CD14-positive monocyte (primary cell): ENCODE data around the gene PLG. TPM values are rescaled to one million over a fixed set of nuclear protein-coding genes. Genes with fewer than 3 reads are reported as not detected.
"Not testable (repeated sequence)": the region's sequence is repeated elsewhere in the genome, so short reads cannot be mapped to it uniquely, and the experiment has no call there.

Experiments used
- DNase-seq, 3 donors: peaks; one replicate each; pipeline ENCODE4 v3.0.0-alpha.2; 2011 to 2022
- H2AFZ ChIP-seq: 2 replicates; pipeline ENCODE4 v1.6.0; 2012; ENCODE audit warnings: mild to moderate bottlenecking, low read depth, low read length, inconsistent platforms; ENCODE audit not compliant: insufficient read depth, poor library complexity, severe bottlenecking
- H3K27ac ChIP-seq, 2 donors: 1 replicate in 1 of 2; 2 replicates in 1 of 2; pipeline ENCODE4 v1.5.1; 2012 to 2013; ENCODE audit warnings: low read length in 2 of 2, control low read depth in 1 of 2, inconsistent platforms in 1 of 2, low read depth in 1 of 2, mild to moderate bottlenecking in 1 of 2
- H3K27me3 ChIP-seq, 2 donors: one replicate each; pipeline versions ENCODE4 v1.6.0 to v1.6.1; 2011 to 2013; ENCODE audit warnings: low read length in 2 of 2; ENCODE audit not compliant: control insufficient read depth in 2 of 2, insufficient read depth in 2 of 2
- H3K36me3 ChIP-seq, 2 donors: replicated peaks in 1 of 2; 1 replicate in 1 of 2; 2 replicates in 1 of 2; pipeline versions ENCODE4 v1.5.1 to v1.6.1; 2012 to 2013; ENCODE audit warnings: low read length in 2 of 2, control low read depth in 1 of 2, inconsistent platforms in 1 of 2, mild to moderate bottlenecking in 1 of 2; ENCODE audit not compliant: insufficient read depth in 2 of 2, control insufficient read depth in 1 of 2
- H3K4me1 ChIP-seq, 2 donors: 1 replicate in 1 of 2; 2 replicates in 1 of 2; pipeline versions ENCODE4 v1.5.1 to v1.6.1; 2012 to 2013; ENCODE audit warnings: low read length in 2 of 2, control low read depth in 1 of 2, inconsistent platforms in 1 of 2, mild to moderate bottlenecking in 1 of 2, moderate library complexity in 1 of 2; ENCODE audit not compliant: insufficient read depth in 2 of 2, control insufficient read depth in 1 of 2
- H3K4me2 ChIP-seq: replicated peaks from 2 replicates; pipeline ENCODE3; 2012; ENCODE audit warnings: low read length, moderate library complexity, mild to moderate bottlenecking; ENCODE audit not compliant: poor library complexity, severe bottlenecking; ENCODE audit errors: extremely low read depth
- H3K4me3 ChIP-seq, 3 experiments: fragments of 200-600 bp in 1 of 3; sonication (generic) in 1 of 3; replicated peaks in 1 of 3; 1 replicate in 2 of 3; 2 replicates in 1 of 3; pipeline ENCODE4 v1.5.1; 2011 to 2013; ENCODE audit warnings: low read length in 3 of 3, mild to moderate bottlenecking in 3 of 3, control low read depth in 2 of 3, low read depth in 2 of 3, inconsistent platforms in 1 of 3, moderate library complexity in 1 of 3
- H3K79me2 ChIP-seq: 2 replicates; pipeline ENCODE4 v1.6.0; 2012; ENCODE audit warnings: mild to moderate bottlenecking, control low read depth, inconsistent platforms, low read length, moderate library complexity; ENCODE audit not compliant: insufficient read depth
- H3K9ac ChIP-seq: 2 replicates; pipeline ENCODE4 v1.6.0; 2017; ENCODE audit warnings: low read length, mild to moderate bottlenecking; ENCODE audit not compliant: insufficient read depth, poor library complexity, severe bottlenecking
- H3K9me3 ChIP-seq, 2 donors: replicated peaks in 1 of 2; 1 replicate in 1 of 2; 2 replicates in 1 of 2; pipeline versions ENCODE4 v1.5.1 to v1.6.1; 2012 to 2013; ENCODE audit warnings: low read length in 2 of 2, control low read depth in 1 of 2; ENCODE audit not compliant: control insufficient read depth in 1 of 2, insufficient read depth in 1 of 2
- H4K20me1 ChIP-seq: 2 replicates; pipeline ENCODE4 v1.6.0; 2012; ENCODE audit warnings: mild to moderate bottlenecking, low read length, control low read depth, moderate library complexity; ENCODE audit not compliant: insufficient read depth
- H3K27ac Mint-ChIP-seq, 7 donors: one replicate each; pipeline ENCODE4 v1.8.0; 2020; ENCODE audit warnings: mild to moderate bottlenecking in 7 of 7, mixed read lengths in 7 of 7, moderate library complexity in 6 of 7, inconsistent platforms in 2 of 7
- H3K27me3 Mint-ChIP-seq, 3 donors: one replicate each; pipeline ENCODE4 v1.8.0; 2021 to 2022; ENCODE audit warnings: low read depth in 3 of 3, mild to moderate bottlenecking in 3 of 3, mixed read lengths in 3 of 3, moderate library complexity in 3 of 3, inconsistent platforms in 1 of 3
- H3K36me3 Mint-ChIP-seq, 2 donors: one replicate each; pipeline ENCODE4 v1.8.0; 2020; ENCODE audit warnings: mixed read lengths in 2 of 2, inconsistent platforms in 1 of 2, mild to moderate bottlenecking in 1 of 2
- H3K4me1 Mint-ChIP-seq: one replicate; pipeline ENCODE4 v1.8.0; 2020; ENCODE audit warnings: mild to moderate bottlenecking, mixed read lengths
- H3K4me3 Mint-ChIP-seq, 2 donors: one replicate each; pipeline ENCODE4 v1.8.0; 2020; ENCODE audit warnings: mild to moderate bottlenecking in 2 of 2, mixed read lengths in 2 of 2, moderate library complexity in 1 of 2
- H3K9me3 Mint-ChIP-seq, 7 donors: one replicate each; pipeline ENCODE4 v1.8.0; 2020 to 2022; ENCODE audit warnings: mixed read lengths in 7 of 7, mild to moderate bottlenecking in 6 of 7, moderate library complexity in 6 of 7, inconsistent platforms in 2 of 7
- WGBS: methylation state at CpG from one replicate; pipeline ENCODE4 v1.1.5; 2013; ENCODE audit warnings: missing lambda C conversion rate; ENCODE audit not compliant: insufficient coverage; 5-methylcytosine and 5-hydroxymethylcytosine counted together
- intact Hi-C, 2 donors: fragments of 100-400 bp; cut with micrococcal nuclease; formaldehyde crosslinking; loops; one replicate each; pipeline versions ENCODE4 v1.15.0 to v1.15.1; 2023
- polyA plus RNA-seq, 3 donors: library from polyadenylated mRNA; depleted of rRNA in 1 of 3; unstranded in 2 of 3; stranded (reverse) in 1 of 3; fragments of 300-500 nt in 2 of 3; fragments of >200 nt in 1 of 3; fragmentation: Illumina TruSeq in 2 of 3; gene quantifications; 1 replicate in 2 of 3; 2 replicates in 1 of 3; pipeline ENCODE4 v1.2.3, GENCODE V29; 2012 to 2021
- TF ChIP-seq, protein P1 (sequence below): fragments of 200-600 bp; IDR thresholded peaks from one replicate; pipeline ENCODE4 v1.8.0; 2022; ENCODE audit warnings: antibody characterized with exemption, mild to moderate bottlenecking

Gene PLG
- polyA plus RNA-seq, 3 donors = not detected

DNA sequence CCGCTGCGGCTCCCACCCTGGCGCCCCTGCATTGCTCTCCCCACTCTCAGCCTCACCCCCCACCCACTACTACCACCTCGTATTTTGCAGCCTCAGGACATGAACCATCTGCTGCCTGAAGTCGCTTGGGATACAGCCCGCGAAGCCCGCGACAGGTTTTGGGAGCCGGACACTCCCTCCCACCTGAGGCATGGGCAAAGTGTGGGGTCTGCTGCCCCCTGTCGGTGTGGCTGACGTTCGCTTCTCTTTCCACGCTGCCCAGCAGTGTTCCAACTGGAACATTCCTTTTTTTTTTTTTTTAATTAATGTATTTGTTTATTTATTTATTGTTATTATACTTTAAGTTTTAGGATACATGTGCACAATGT is 22.7 kb upstream of the PLG start:
- no peaks in the 10 kb centered on the region for H3K4me1 ChIP-seq
- Mint-ChIP-seq H3K27ac (no peak overlapping the region), H3K4me1 (no peaks in the 10 kb centered on the region), H3K36me3 (no peaks in the 10 kb centered on the region), H3K27me3 (peaks cover 0 to 12% (median 4%) of the 10 kb centered on the region in 3 donors), H3K9me3 (peaks cover 0 to 8% (median 2%) of the 10 kb centered on the region in 7 donors), H3K4me3 (no peak overlapping the region)
- no peak overlapping the region for H3K27ac ChIP-seq
- no peaks in the 10 kb centered on the region for H3K79me2 ChIP-seq
- H3K36me3 ChIP-seq = no peaks in the 10 kb centered on the region
- TF ChIP-seq, protein P1, sequence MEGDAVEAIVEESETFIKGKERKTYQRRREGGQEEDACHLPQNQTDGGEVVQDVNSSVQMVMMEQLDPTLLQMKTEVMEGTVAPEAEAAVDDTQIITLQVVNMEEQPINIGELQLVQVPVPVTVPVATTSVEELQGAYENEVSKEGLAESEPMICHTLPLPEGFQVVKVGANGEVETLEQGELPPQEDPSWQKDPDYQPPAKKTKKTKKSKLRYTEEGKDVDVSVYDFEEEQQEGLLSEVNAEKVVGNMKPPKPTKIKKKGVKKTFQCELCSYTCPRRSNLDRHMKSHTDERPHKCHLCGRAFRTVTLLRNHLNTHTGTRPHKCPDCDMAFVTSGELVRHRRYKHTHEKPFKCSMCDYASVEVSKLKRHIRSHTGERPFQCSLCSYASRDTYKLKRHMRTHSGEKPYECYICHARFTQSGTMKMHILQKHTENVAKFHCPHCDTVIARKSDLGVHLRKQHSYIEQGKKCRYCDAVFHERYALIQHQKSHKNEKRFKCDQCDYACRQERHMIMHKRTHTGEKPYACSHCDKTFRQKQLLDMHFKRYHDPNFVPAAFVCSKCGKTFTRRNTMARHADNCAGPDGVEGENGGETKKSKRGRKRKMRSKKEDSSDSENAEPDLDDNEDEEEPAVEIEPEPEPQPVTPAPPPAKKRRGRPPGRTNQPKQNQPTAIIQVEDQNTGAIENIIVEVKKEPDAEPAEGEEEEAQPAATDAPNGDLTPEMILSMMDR = no peak
- no peak overlapping the region for H2AFZ ChIP-seq
- H3K9me3 ChIP-seq = peaks cover 0 to 6% of the 10 kb centered on the region in 2 donors
- no peak overlapping the region for H3K9ac ChIP-seq
- H3K27me3 ChIP-seq = peaks cover 0 to 7% of the 10 kb centered on the region in 2 donors
- no peak for DNase-seq
- no peaks in the 10 kb centered on the region for H4K20me1 ChIP-seq
- H3K4me3 ChIP-seq = no peak overlapping the region
- H3K4me2 ChIP-seq = no peak overlapping the region
- intact Hi-C loops = no loop called here
- 0% methylated on average over 9 of the region's 14 CpGs for WGBS

DNA sequence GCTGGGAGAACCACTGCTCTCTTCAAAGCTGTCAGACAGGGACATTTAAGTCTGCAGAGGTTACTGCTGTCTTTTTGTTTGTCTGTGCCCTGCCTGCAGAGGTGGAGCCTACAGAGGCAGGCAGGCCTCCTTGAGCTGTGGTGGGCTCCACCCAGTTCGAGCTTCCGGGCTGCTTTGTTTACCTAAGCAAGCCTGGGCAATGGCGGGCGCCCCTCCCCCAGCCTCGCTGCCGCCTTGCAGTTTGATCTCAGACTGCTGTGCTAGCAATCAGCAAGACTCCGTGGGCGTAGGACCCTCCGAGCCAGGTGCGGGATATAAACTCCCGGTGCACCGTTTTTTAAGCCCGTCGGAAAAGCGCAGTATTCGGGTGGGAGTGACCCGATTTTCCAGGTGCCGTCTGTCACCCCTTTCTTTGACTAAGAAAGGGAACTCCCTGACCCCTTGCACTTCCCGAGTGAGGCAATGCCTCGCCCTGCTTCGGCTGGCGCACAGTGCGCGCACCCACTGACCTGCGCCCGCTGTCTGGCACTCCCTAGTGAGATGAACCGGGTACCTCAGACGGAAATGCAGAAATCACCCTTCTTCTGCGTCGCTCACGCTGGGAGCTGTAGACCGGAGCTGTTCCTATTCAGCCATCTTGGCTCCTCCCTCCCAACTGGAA is 16.8 kb upstream of the PLG start:
- H3K27me3 Mint-ChIP-seq, H3K4me3 Mint-ChIP-seq, H3K4me1 ChIP-seq, H3K36me3 ChIP-seq, H3K4me1 Mint-ChIP-seq, H3K27me3 ChIP-seq, H3K27ac ChIP-seq, H3K36me3 Mint-ChIP-seq, H3K79me2 ChIP-seq, DNase-seq, H4K20me1 ChIP-seq, H3K27ac Mint-ChIP-seq, H3K4me2 ChIP-seq, intact Hi-C loops, H2AFZ ChIP-seq, H3K9ac ChIP-seq, H3K4me3 ChIP-seq: not testable (repeated sequence)
- 99% methylated on average over 21 of the region's 32 CpGs for WGBS
- H3K9me3 Mint-ChIP-seq = peaks cover 0 to 16% (median 5%) of the 10 kb centered on the region in 7 donors
- H3K9me3 ChIP-seq = peaks cover 0 to 14% of the 10 kb centered on the region in 2 donors
